GM19240 (cell line): Measurements from ENCODE around the gene ANTXR2.

Source experiments
- DNase-seq: peaks from one replicate; pipeline ENCODE4 v3.0.0; 2011; ENCODE audit warnings: low spot score; ENCODE audit not compliant: insufficient read length

Gene ANTXR2

DNA sequence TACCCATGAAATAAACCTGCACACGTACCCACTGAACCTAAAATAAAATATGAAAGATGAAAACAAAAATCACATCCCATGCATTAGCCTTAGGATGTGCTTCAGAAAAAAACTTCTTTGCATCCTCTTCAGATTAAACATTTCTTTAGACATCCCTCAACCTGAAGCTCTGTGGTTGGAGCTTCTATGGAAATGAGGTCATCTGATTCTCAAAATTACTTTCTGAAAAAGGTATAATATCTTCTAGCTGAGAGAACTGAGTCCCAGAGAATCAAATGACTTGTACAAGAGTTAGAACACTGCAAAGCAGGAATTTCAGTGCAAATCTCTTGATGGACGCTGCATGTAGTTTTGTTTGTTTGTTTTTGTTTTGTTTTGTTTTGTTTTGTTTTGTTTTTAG is 19.1 kb upstream of the ANTXR2 start:
- no peak for DNase-seq

DNA sequence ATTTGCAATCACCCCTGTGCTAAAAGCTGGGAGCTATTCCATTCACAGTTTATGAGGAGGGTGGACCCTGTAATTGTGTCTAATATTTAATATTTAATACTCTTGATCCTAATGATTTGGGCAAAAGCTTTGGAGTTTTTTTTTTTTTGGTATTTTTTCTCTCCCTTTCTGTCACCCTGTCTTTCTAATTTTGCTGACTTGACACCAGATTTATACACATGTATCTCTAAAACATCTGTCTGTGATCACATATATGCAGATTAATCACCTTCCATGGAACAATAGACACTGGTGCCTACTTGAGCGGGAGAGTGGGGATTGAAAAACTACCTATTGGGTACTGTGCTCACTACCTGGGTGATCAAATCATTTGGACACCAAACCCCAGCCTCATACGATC is 18.7 kb upstream of the ANTXR2 start:
- DNase-seq = no peak

DNA sequence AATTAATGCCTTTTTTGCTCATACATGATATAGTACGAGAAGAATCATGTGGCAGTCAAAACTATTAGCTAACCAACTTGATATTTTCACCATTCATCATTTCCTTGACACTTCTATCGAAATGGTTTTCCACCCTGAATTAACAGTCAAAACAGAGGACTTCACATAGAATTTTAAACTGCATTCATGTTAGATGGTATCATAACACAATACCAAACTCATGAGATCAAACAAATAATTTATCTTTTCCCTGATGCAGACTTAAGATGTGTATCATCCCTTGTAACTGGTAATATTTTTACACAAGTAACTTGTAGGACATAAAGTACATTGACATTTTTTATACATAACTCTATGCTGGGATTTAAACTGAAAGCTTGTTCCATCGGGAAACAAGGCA is 18.2 kb upstream of the ANTXR2 start:
- DNase-seq = no peak

DNA sequence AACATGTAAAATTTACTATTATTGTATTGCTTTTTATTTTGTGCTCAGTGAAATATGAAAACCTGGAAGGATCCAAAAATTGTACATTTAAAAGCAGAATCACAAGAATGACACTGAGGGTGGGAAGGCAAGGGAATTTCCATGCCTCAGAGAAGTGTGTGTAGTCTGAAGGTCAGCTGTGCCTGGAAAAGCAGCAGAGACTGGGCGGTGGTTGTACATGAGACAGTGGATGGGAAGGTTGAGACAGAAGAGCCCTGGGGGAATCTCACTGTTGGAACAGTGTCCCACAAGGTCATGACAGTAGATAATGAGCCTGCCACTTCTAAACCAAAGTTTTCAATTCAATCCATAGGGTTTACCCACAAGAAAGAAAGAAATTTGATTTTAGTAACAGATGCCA is 17.1 kb upstream of the ANTXR2 start:
- no peak for DNase-seq

DNA sequence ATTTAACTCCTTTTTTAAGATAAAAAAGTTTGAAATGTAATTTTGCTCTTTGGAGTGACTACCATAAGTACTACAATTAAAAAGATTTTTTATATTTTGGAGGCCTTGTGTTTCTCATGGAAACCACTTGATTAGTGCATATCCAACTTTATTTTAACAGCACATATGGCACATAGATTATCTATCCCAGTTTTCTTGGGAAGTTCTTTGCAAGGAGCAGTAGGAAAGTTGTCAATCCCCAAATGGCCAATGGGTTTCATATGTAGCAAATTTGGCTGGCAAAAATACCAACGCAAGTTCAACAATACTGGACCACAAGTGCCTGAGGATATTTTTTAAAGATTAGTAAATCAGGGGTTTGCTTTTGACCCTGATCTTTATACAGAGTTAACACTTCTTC is 15.4 kb upstream of the ANTXR2 start:
- no peak for DNase-seq

DNA sequence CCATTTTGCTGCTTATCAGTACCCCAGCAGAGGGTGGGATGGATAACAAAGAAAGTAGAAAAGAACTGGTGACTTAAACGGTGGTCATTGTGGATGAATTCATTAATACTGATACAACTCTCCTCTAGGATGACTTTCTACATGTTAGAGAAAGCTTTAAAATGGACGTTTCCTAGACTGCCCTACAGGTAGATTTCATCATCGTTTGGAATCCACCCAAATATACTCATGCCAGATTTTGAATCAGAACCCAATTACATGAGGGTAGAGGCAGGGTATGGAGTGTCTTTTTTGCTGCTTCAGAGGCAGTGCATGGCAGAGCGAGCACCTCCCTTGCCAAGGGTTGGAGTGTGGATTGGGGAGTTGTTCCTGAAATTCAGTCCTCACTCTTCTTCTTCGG is 13.3 kb upstream of the ANTXR2 start:
- DNase-seq = no peak

DNA sequence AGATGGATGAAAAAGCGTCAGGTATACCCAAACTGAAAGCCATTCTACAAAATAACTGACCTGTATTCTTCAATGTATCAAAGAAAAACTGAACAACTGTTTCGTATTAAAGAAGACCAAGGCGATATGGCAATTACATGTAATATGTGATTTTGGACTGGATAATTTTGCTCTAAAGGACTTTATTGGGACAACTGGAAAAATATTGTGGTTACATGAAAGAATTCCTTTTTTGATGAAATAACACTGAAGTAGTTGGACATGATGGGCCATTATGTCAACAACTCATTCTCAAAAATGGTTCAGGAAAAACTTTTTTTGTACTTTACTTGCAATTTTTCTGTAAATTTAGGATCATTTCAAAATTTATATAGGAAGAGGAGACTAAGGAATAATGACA is 12.1 kb upstream of the ANTXR2 start:
- DNase-seq = no peak

DNA sequence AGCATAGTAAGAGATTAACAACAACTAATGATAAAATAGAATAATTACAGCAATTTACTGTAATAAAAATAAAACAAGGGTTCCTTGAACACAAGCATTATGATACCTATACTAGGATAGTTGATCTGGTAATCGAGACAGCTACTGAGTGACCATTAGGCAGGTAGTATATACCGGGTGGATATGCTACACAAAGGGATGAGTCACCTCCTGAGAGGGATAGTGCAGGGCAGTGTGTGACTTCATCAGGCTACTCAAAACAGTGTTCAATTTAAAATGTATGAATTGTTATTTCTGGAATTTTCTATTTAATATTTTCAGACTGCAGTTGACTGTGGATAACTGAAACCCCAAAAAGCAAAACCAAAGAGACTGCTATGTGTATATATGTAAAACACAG is 9.7 kb upstream of the ANTXR2 start:
- no peak for DNase-seq

DNA sequence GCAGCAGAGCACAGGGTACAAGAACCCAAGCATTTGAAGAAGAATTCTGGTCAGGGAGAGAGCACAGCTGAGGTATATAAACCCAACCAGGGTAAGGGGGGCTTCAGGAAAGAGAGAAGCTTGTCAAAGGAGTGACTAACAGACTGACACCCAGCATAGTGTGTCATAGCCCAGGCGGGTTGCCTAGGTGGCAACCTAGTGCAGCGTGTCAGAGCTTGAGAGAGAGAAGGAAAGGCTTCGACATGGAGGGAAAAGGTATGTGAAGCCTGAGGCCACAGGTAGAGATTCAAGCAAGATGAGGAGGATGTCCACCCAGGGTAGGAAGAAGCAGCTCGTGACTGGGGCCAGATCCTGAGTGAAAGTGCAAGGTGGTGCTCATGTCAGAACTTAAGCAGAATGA is 8.5 kb upstream of the ANTXR2 start:
- no peak for DNase-seq

DNA sequence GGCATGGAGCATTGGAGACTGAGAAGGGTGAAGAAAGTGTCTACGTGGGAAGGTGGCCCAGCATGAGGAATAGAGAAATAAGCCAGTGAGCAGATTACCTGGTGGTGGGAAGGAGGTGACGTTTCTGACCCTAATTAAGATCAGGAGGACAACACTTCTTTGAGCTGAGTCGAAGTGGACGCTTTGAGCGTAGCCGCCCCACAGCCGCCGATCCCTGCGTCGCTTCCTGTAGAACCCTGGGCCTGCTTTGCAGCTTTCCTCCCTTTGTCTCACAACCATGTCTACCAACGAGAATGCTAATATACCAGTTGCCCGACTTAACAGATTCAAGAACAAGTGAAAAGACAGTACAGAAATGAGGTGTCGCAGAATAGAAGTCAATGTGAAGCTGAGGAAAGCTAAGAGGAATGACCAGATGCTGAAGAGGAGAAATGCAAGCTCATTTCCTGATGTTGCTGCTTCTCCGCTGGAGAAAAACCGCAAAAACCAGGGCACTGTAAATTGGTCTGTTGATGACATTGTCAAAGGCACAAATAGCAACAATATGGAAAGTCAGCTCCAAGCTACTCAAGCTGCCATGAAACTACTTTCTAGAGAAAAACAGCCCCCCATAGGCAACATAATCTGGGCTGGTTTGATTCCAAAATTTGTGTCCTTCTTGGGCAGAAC is 6.4 kb upstream of the ANTXR2 start:
- no peak for DNase-seq

DNA sequence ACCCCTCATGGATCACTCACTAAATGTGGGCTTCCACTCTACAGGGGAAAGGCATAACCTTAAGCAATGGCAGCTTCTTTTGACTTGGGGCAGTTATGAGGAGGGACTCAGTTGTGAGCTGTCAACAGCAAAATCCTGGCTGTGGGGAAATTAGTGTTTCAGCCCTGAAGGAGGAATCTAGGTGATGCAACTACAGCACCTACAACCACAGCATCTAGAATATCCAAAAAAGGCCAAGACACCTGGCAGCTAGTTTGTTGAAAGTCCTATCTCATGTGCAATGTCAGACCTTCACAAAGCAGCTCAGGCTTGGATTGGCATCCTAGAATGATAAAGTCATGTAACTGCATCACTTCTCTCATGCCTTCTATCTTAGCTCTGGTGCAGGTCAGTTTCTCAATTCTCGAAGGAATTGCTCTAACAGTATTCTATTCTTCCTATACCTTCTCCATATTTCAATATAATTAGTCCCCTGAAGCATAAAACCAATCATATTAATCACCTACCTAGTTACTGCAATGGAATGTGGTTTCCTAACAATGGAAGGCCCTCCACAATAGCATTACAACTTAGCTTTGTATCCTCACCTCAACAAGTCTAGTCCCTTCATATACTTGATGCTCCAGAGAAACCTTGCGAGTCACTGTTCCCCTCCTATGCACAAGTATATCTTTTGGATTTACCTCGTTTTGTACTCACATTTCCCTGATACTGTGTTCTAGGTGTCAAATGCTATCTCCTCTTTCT is 5.5 kb upstream of the ANTXR2 start:
- DNase-seq = no peak

DNA sequence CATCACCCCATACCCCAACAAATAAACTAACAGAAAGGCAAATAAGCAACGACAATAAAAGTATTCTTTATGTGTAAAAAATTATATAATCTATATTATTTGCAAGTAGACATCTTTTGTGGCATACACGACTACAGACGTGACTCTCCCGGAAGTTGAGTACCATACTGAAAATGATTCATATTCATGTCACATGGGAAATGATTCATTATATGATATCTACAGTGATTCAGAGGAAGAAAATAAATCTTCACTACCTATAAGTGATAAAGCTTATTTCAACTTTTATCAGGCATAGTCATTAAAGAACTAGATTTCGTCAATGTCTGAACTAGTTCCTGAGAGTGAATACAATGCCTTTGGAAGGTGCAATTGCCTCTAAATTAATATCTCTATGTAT is 4.6 kb upstream of the ANTXR2 start:
- no peak for DNase-seq

DNA sequence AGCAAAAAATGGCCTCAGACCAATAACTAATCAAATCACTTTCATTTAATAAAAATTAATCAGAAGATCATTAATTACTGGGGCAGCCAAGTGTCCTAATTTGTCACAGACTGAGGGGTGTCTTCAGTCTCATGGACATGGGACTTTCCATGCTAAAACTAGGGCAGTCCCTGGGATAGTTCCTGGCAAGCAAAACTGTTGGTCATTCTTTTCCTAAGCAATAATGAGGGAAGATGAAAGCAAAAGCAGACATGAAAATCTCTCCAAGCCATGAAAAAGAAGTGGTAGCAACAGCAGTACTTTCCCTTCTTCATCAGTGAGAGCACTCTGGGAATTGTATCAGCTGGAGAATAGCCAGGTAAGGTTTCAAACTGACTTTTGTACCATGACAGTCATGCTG is 3.7 kb upstream of the ANTXR2 start:
- DNase-seq = no peak

DNA sequence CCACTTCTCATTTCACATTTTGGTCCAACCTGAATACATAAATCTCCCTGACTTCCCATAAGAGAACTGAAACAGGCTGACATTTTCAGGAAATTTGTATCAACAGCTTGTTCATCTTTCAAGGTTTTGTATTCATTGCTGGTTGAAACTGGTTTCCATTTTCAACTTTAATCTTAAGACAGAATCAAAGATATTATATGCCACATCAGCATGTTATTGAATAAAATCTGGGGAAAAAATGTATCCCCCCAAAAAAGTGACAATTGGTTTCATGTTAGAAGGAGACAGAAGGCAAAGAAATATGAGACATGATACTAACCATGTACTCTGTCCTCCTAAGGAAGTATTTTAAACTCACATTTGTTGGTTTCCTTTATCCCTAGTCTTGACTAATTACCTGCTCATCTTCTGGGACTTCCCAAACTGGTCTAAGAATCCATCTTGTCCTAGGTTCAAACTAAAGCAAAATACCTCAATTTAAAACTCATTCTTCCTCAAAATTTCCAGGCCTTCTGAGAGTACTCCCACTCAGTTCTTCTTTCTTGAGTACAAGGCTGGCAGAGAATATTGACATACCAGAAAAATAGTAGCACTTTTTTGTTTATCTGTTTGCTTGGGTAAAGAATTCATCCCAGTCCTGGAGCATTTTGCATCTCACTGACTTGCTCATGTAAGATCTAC is 3.1 kb upstream of the ANTXR2 start:
- no peak for DNase-seq

DNA sequence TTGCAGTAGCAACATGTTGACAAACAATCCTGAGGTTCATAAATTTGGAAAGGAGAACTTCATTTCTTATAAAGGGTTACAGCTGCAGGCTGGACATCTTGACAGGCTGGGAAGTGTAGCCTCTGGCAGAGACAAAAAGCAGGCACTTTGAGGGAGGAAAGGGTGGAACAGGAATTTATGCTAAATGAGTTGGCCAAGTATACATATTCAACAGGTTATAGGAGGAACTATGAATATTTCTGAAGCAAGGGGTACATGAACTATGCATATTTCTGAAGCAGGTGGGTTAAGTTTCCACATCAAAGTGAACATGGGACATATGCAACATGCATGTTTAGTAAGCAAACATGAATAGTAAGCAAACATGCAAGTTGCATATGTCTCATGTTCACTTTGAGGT is 1.6 kb upstream of the ANTXR2 start:
- DNase-seq = no peak

DNA sequence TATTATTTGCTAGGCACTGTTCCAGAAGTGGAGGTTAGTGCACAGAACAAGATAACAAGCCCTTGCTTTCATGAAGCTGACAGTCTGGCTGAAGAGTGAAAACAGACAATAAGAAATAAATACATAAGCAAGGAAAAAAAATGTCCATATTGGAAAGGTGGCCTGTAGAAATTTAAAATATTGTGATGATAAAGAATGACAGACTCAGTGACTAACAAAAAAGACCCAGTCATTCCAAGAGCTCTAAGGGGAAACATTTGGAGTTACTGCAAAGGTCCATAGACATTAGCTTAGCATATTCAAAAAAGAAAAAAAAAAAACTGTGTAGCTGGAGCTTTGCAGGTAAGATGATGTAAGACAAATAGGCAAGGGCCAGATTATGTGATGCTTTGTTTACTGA is 1.0 kb upstream of the ANTXR2 start:
- no peak for DNase-seq

DNA sequence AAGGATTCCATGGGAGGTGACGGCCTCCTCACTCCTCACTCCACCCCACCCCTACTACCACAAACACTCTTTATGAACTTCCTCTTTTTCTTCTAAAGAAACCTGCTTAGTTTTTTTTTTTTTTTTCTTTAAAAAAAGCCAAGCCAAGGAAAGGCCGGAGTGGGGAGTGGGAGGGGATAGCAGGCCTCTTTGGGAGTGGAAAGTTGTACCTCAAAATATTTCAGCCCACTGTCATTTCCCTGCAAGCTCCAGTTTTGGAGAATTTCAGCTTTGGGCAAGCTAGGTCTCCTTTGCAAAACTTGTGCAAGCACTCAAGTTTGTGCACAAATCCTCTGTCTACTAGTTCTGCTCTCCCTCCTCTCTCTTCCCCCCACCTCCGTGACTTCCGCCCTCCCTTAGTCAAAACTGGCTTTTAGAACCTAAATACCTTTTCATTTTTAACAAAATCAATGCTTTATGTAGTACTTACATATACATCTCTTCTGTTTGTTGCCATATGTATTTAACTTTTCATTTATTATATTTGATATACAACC is 512 bp upstream of the ANTXR2 start:
- no peak for DNase-seq

DNA sequence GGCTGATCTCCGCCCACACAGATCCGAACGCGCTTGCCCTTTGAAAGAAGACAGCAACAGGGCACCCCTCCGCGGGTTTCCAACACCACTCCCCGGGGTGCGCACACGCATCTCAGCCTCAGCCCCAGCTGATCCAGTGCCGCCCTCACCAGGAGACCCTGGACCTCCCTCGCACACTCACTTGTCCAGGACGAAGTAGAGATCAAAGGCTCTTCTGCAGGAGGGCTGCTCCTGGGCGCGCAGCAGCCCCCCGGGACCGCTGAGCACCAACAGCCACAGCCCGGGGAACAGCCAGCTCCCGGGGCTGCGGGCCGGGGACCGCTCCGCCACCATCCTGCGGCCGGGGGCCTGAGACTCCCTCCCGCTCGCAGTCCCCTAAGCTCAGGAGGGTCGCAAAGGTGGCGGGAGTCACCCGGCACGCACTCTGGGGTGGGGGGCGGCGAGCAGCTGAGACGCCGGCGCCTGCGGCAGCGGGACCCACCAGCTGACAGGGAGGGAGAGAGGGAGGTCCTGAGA is 743 bp downstream of the ANTXR2 start:
- DNase-seq = no peak

DNA sequence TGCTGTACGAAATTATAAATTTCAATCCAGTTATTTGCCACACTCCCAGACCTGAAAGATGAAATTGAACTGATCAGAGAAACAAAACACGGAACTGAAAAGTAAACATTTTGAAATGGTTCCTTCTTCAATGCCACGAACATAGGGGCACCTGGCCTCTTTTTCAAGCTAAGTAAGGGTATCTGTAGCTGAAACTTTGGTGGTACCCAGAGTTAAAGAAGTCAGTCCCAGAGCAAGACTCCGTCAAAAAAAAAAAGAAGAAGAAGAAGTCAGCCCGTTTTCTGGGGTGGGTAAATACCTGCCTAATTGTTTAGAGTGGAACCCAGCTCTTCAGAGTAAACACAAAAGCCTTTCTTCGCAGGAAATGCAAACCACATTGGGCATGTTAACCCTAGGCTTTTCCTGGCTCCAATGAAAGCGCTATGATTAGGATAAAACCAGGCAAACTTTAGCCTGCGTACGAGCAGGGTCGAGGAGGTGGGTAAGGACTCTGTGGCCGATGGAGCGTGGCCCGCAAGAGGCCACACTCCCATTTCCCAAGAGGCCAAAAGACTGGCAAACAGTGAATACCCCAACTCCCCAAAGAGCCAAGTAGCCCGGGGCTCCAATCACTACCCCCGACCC is 1.3 kb downstream of the ANTXR2 start:
- DNase-seq = no peak

DNA sequence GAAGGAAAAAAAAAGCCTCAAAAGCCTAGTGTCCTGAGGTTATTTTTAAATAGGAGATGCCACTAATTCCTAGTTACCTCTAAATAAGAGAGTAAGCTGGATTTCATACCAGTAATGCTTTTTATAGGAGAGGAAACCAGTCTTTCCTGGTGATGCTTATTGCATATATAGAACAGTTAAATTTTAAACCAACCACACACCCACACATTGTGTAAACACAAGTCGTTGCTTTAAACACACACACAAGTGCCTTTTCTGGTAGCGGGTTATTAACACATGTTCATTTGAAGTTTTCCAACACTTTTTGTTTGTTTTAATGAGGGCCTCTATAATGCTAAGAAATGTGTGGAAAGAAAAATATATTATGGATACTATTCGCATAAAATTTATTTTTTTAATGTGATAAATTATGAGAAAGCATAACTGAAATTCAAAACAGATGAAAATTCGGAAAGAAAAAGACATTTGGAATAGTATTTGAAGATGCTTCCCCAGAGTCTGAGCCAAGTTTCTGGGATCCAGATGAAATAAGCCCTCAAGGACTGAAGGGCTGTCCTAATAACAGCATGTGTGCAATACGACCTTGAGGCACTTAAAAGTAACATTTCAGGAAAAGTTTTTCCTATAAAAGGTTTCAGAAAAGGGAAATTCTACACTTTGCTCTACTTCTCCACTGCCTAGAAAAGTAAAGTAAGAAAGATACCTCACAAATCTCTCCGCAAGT is 2.0 kb downstream of the ANTXR2 start:
- DNase-seq = no peak
